Measurements from ENCODE around the gene CHCHD1.

The CHCHD1 gene

GRCh38 chr10:73773152-73773879 lies 8.5 kb upstream of the CHCHD1 start:
- Histone ChIP-seq H2BK120ac (ENCODE audit: low read depth, low read length) (no peak overlapping the region), H3K14ac (ENCODE audit: low read length) (no peak overlapping the region), H3K27ac (replicated peaks; ENCODE audit: low read length) (no peak overlapping the region), H2BK5ac (ENCODE audit: low read length) (peak overlapping the region; percentile 85), H4K91ac (ENCODE audit: low read depth, low read length, poor library complexity) (no peak overlapping the region), H3K23ac (ENCODE audit: low read depth, low read length, poor library complexity) (peak overlapping the region; percentile 99), H3K27me3 (ENCODE audit: control insufficient read depth in 3 of 3, insufficient read depth in 3 of 3, low read depth in 1 of 3, low read length in 3 of 3) (no peaks in the 10 kb centered on the region), H3K18ac (ENCODE audit: low read length) (peak overlapping the region; percentile 99), H3K9ac (ENCODE audit: low read depth, low read length, poor library complexity) (peak overlapping the region; percentile 96), H3K9me3 (replicated peaks in 1 of 2; ENCODE audit: control insufficient read depth in 2 of 2, insufficient read depth in 1 of 2, low read depth in 1 of 2, low read length in 2 of 2) (no peaks in the 10 kb centered on the region), H3K4me1 (ENCODE audit: control insufficient read depth in 2 of 2, insufficient read depth in 1 of 2, low read depth in 1 of 2, low read length in 2 of 2) (peaks cover 10 to 19% of the 10 kb centered on the region in 2 donors), H3K79me1 (ENCODE audit: low read depth, low read length) (peaks cover 5% of the 10 kb centered on the region), H2AFZ (ENCODE audit: low read length) (peak overlapping the region; percentile 96), H2BK12ac (ENCODE audit: low read length) (peak overlapping the region; percentile 76), H3K36me3 (replicated peaks in 1 of 2; ENCODE audit: control insufficient read depth in 2 of 2, insufficient read depth in 2 of 2, low read length in 2 of 2) (peaks cover 27 to 86% of the 10 kb centered on the region in 2 donors), H3K4me3 (ENCODE audit: low read length in 2 of 2) (peak overlapping the region; percentile 79 to 98), H3K4me2 (ENCODE audit: insufficient read depth, low read length, poor library complexity, severe bottlenecking) (peak overlapping the region; percentile 95), H3K4ac (ENCODE audit: low read length) (no peak overlapping the region), H2BK15ac (ENCODE audit: low read length) (no peak overlapping the region), H2AK5ac (ENCODE audit: low read depth, low read length) (no peak overlapping the region), H4K8ac (ENCODE audit: low read depth, low read length) (no peak overlapping the region)
- no CpG with 5 or more reads among the region's 29 CpGs for WGBS, 2 donors (ENCODE audit: extremely low coverage in 2 of 2, insufficient read length in 2 of 2, insufficient replicate concordance in 1 of 2)
- DNase-seq (ENCODE audit: low spot score): no peak

GRCh38 chr10:73774637-73775036 lies 7.2 kb upstream of the CHCHD1 start:
- Histone ChIP-seq H3K4ac (ENCODE audit: low read length) (no peak overlapping the region), H3K9me3 (replicated peaks in 1 of 2; ENCODE audit: control insufficient read depth in 2 of 2, insufficient read depth in 1 of 2, low read depth in 1 of 2, low read length in 2 of 2) (no peaks in the 10 kb centered on the region), H4K91ac (ENCODE audit: low read depth, low read length, poor library complexity) (no peak overlapping the region), H3K27ac (replicated peaks; ENCODE audit: low read length) (no peak overlapping the region), H2AFZ (ENCODE audit: low read length) (no peak overlapping the region), H2AK5ac (ENCODE audit: low read depth, low read length) (no peak overlapping the region), H3K9ac (ENCODE audit: low read depth, low read length, poor library complexity) (no peak overlapping the region), H3K18ac (ENCODE audit: low read length) (no peak overlapping the region), H4K8ac (ENCODE audit: low read depth, low read length) (no peak overlapping the region), H3K36me3 (replicated peaks in 1 of 2; ENCODE audit: control insufficient read depth in 2 of 2, insufficient read depth in 2 of 2, low read length in 2 of 2) (peaks cover 19 to 86% of the 10 kb centered on the region in 2 donors), H3K4me3 (ENCODE audit: low read length in 2 of 2) (peak overlapping the region in 1 of 2 donors; percentile 5), H3K4me1 (ENCODE audit: control insufficient read depth in 2 of 2, insufficient read depth in 1 of 2, low read depth in 1 of 2, low read length in 2 of 2) (peaks cover 10 to 19% of the 10 kb centered on the region in 2 donors), H3K79me1 (ENCODE audit: low read depth, low read length) (peaks cover 5% of the 10 kb centered on the region), H3K14ac (ENCODE audit: low read length) (no peak overlapping the region), H2BK120ac (ENCODE audit: low read depth, low read length) (no peak overlapping the region), H3K4me2 (ENCODE audit: insufficient read depth, low read length, poor library complexity, severe bottlenecking) (no peak overlapping the region), H3K27me3 (ENCODE audit: control insufficient read depth in 3 of 3, insufficient read depth in 3 of 3, low read depth in 1 of 3, low read length in 3 of 3) (no peaks in the 10 kb centered on the region), H2BK15ac (ENCODE audit: low read length) (no peak overlapping the region), H2BK12ac (ENCODE audit: low read length) (no peak overlapping the region), H3K23ac (ENCODE audit: low read depth, low read length, poor library complexity) (no peak overlapping the region), H2BK5ac (ENCODE audit: low read length) (no peak overlapping the region)
- DNase-seq (ENCODE audit: low spot score): no peak
- WGBS, 2 donors (ENCODE audit: extremely low coverage in 2 of 2, insufficient read length in 2 of 2, insufficient replicate concordance in 1 of 2): no CpG with 5 or more reads among the region's 5 CpGs

- Histone ChIP-seq H3K23ac (ENCODE audit: low read depth, low read length, poor library complexity) (no peak overlapping the region), H3K36me3 (replicated peaks in 1 of 2; ENCODE audit: control insufficient read depth in 2 of 2, insufficient read depth in 2 of 2, low read length in 2 of 2) (peaks cover 4 to 73% of the 10 kb centered on the region in 2 donors), H4K91ac (ENCODE audit: low read depth, low read length, poor library complexity) (no peak overlapping the region), H3K4me1 (ENCODE audit: control insufficient read depth in 2 of 2, insufficient read depth in 1 of 2, low read depth in 1 of 2, low read length in 2 of 2) (peaks cover 9 to 20% of the 10 kb centered on the region in 2 donors), H4K8ac (ENCODE audit: low read depth, low read length) (no peak overlapping the region), H3K4ac (ENCODE audit: low read length) (no peak overlapping the region), H3K9me3 (replicated peaks in 1 of 2; ENCODE audit: control insufficient read depth in 2 of 2, insufficient read depth in 1 of 2, low read depth in 1 of 2, low read length in 2 of 2) (no peaks in the 10 kb centered on the region), H3K4me3 (ENCODE audit: low read length in 2 of 2) (no peak overlapping the region), H2BK15ac (ENCODE audit: low read length) (no peak overlapping the region), H3K18ac (ENCODE audit: low read length) (no peak overlapping the region), H2BK12ac (ENCODE audit: low read length) (no peak overlapping the region), H3K9ac (ENCODE audit: low read depth, low read length, poor library complexity) (no peak overlapping the region), H3K27ac (replicated peaks; ENCODE audit: low read length) (no peak overlapping the region), H2BK5ac (ENCODE audit: low read length) (no peak overlapping the region), H2BK120ac (ENCODE audit: low read depth, low read length) (no peak overlapping the region), H2AFZ (ENCODE audit: low read length) (no peak overlapping the region), H3K4me2 (ENCODE audit: insufficient read depth, low read length, poor library complexity, severe bottlenecking) (no peak overlapping the region), H3K27me3 (ENCODE audit: control insufficient read depth in 3 of 3, insufficient read depth in 3 of 3, low read depth in 1 of 3, low read length in 3 of 3) (no peaks in the 10 kb centered on the region), H3K79me1 (ENCODE audit: low read depth, low read length) (peaks cover 9% of the 10 kb centered on the region), H2AK5ac (ENCODE audit: low read depth, low read length) (no peak overlapping the region), H3K14ac (ENCODE audit: low read length) (no peak overlapping the region)
- WGBS, 2 donors (ENCODE audit: extremely low coverage in 2 of 2, insufficient read length in 2 of 2, insufficient replicate concordance in 1 of 2): no CpG with 5 or more reads among the region's 5 CpGs
- no peak for DNase-seq (ENCODE audit: low spot score)
These were observed 2.8 kb upstream of the CHCHD1 start for GRCh38 chr10:73779018-73779417.

GRCh38 chr10:73779539-73780197 lies 2.2 kb upstream of the CHCHD1 start:
- no peak overlapping the region for H2BK15ac ChIP-seq (ENCODE audit: low read length)
- no CpG with 5 or more reads among the region's 3 CpGs for WGBS, 2 donors (ENCODE audit: extremely low coverage in 2 of 2, insufficient read length in 2 of 2, insufficient replicate concordance in 1 of 2)

More at GRCh38 chr10:73779539-73780197, 2.2 kb upstream of the CHCHD1 start:
- Histone ChIP-seq H3K27ac (replicated peaks; ENCODE audit: low read length) (no peak overlapping the region), H3K79me1 (ENCODE audit: low read depth, low read length) (peaks cover 7% of the 10 kb centered on the region), H2BK120ac (ENCODE audit: low read depth, low read length) (no peak overlapping the region), H4K91ac (ENCODE audit: low read depth, low read length, poor library complexity) (no peak overlapping the region), H3K4me1 (ENCODE audit: control insufficient read depth in 2 of 2, insufficient read depth in 1 of 2, low read depth in 1 of 2, low read length in 2 of 2) (peaks cover 6 to 17% of the 10 kb centered on the region in 2 donors), H3K4ac (ENCODE audit: low read length) (no peak overlapping the region), H3K4me2 (ENCODE audit: insufficient read depth, low read length, poor library complexity, severe bottlenecking) (no peak overlapping the region), H3K18ac (ENCODE audit: low read length) (no peak overlapping the region), H2BK12ac (ENCODE audit: low read length) (no peak overlapping the region), H3K4me3 (ENCODE audit: low read length in 2 of 2) (no peak overlapping the region), H2AK5ac (ENCODE audit: low read depth, low read length) (no peak overlapping the region), H4K8ac (ENCODE audit: low read depth, low read length) (no peak overlapping the region), H3K23ac (ENCODE audit: low read depth, low read length, poor library complexity) (no peak overlapping the region), H3K9me3 (replicated peaks in 1 of 2; ENCODE audit: control insufficient read depth in 2 of 2, insufficient read depth in 1 of 2, low read depth in 1 of 2, low read length in 2 of 2) (no peaks in the 10 kb centered on the region), H3K27me3 (ENCODE audit: control insufficient read depth in 3 of 3, insufficient read depth in 3 of 3, low read depth in 1 of 3, low read length in 3 of 3) (no peaks in the 10 kb centered on the region), H3K9ac (ENCODE audit: low read depth, low read length, poor library complexity) (no peak overlapping the region), H3K14ac (ENCODE audit: low read length) (no peak overlapping the region), H2BK5ac (ENCODE audit: low read length) (no peak overlapping the region), H3K36me3 (replicated peaks in 1 of 2; ENCODE audit: control insufficient read depth in 2 of 2, insufficient read depth in 2 of 2, low read length in 2 of 2) (peaks cover 4 to 67% of the 10 kb centered on the region in 2 donors), H2AFZ (ENCODE audit: low read length) (no peak overlapping the region)
- no peak for DNase-seq (ENCODE audit: low spot score)

Measured in neuronal stem cell (in vitro differentiated cells).